ENCODE results near the gene GLIS1. TPM values are rescaled to one million over a fixed set of nuclear protein-coding genes. Genes with fewer than 3 reads are reported as not detected.

GLIS1 gene
- polyA plus RNA-seq, 4 donors: 2.1 to 3.6 (median 2.6) TPM

DNA sequence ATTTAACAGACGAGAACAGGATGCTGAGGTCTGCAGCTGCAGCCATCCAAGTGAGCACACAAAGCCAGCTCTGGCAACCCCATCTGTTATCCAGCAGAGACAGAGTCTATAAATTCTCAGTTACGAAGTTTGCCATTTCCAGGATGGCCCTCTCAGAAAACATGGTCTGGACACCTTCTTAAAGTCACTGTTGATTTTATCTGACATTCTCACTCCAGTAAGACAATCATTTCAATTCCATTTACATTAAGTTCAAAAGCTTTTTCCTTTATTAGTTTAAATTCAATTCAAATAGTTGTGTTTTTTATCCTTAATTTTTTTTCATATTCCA, 154.2 kb downstream of the GLIS1 start:
- DNase-seq (ENCODE audit: low read depth in 4 of 4, low spot score in 3 of 4): no peak

GRCh38 chr1:53583868-53584776, 154.8 kb downstream of the GLIS1 start:
- no peak for DNase-seq (ENCODE audit: low read depth in 4 of 4, low spot score in 3 of 4)

- DNase-seq (ENCODE audit: low read depth in 4 of 4, low spot score in 3 of 4): no peak
These were observed 155.7 kb downstream of the GLIS1 start for GRCh38 chr1:53583021-53583867.

GRCh38 chr1:53582211-53583020, 156.5 kb downstream of the GLIS1 start:
- no peak for DNase-seq (ENCODE audit: low read depth in 4 of 4, low spot score in 3 of 4)

- no peak for DNase-seq (ENCODE audit: low read depth in 4 of 4, low spot score in 3 of 4)
These were observed 157.5 kb downstream of the GLIS1 start for GRCh38 chr1:53581476-53581875.

DNA sequence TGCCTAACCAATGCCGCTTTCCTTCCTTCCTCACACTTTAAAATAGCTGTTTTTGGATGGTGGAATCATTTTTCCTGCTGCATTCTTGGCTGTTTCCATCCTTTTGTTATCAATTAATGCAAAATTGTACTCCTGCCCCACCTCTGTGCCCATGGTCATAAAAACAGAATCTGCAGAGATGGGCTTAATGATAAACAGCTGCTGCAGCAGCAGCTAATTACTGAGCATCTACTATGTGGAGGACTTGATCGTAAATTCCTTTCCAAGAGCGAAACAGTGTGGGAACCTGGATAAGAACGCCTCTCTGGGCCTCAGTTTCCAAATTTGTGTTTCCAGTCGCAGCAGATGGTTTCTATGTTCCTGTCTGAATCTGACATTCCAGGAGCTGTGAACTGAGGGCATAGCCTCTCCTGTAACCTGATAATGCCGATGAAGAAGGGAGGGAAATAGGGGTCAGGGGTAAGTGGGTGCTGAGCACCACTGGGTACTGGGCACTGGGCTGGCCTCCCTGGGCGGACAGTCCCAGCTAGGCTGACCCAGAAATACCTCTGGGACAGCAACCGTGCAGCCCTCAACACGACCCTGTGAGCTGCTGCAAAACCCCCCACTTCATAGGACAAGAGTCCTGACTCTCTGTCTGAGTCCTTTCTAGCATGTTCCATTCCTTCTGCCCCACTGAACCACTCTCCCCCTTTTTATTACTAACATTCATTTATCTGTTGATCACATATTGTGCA, 158.1 kb downstream of the GLIS1 start:
- DNase-seq (ENCODE audit: low read depth in 4 of 4, low spot score in 3 of 4): no peak

GRCh38 chr1:53580009-53580400, 159.0 kb downstream of the GLIS1 start:
- DNase-seq (ENCODE audit: low read depth in 4 of 4, low spot score in 3 of 4): no peak

DNA sequence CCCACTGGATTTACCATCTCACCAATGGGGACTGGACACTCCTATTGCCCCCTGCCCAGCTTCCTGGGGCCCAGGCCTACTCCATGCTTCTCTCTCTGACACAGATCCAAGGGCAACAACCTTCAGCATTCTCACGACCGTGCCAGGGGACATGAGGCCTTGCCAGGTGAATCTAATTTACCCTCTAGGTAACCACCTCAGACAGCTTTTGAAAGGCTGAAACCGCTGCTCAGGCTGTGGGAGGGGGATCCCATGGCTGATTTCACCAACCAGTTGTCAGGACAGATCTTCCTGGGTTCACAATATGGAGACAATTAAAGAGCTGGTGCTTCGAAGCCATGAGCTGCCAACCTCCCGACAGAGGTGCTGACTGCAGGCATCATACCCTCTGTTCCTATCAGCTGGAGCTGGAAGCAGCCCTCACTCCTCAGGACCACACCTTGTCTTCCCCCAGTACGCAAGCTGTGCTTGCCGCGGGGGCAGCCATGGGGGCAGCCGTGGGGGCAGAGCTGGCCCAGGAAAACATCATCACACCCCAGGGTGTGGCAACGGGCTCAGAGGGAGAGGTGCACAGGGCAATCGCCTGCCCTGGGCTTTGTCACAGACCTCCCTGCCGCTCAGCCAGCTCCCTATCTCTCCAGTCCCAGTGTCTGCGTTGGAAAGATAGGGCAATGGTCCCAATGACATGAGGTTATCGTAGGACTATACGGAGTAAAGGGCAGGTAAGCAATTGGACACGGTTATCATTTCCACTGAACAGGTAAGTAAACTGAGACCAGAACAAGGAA, 159.5 kb downstream of the GLIS1 start:
- no peak for DNase-seq (ENCODE audit: low read depth in 4 of 4, low spot score in 3 of 4)

DNA sequence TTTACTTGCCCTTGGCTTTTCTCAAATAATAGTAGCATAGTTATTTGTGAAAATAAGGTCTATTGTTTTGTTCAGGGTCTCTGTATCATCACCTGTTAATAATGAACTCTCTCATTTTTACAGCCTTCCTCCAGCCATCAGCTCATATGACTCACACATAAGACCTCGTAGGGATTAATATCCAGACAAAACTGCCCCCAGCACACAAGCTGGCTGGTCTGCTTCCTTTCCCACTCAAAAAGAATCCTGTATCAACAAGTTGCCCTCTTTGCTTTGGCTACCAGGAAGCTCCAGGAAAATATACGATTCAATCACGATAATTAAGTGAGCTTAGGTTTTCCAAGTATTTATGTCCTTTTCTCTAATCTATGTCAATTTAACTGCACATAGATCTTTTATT, 160.6 kb downstream of the GLIS1 start:
- DNase-seq (ENCODE audit: low read depth in 4 of 4, low spot score in 3 of 4): no peak

DNA sequence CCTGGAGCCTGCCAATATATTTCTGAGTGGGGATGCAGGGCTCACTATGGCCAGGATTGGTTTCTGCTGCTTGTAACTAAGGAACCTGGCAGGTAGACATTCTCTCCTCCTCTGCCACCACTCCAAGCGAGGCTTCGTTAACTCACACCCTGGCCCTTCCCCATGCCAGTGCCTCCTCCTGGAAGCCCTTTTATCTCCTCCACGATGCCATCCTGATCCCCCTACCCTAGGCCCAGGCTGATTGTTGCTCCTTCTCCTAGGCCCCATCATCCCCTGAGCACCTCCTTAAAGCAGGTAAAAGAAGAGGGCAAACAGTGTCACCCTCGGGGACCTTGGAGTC, 161.2 kb downstream of the GLIS1 start:
- DNase-seq (ENCODE audit: low read depth in 4 of 4, low spot score in 3 of 4): no peak

DNA sequence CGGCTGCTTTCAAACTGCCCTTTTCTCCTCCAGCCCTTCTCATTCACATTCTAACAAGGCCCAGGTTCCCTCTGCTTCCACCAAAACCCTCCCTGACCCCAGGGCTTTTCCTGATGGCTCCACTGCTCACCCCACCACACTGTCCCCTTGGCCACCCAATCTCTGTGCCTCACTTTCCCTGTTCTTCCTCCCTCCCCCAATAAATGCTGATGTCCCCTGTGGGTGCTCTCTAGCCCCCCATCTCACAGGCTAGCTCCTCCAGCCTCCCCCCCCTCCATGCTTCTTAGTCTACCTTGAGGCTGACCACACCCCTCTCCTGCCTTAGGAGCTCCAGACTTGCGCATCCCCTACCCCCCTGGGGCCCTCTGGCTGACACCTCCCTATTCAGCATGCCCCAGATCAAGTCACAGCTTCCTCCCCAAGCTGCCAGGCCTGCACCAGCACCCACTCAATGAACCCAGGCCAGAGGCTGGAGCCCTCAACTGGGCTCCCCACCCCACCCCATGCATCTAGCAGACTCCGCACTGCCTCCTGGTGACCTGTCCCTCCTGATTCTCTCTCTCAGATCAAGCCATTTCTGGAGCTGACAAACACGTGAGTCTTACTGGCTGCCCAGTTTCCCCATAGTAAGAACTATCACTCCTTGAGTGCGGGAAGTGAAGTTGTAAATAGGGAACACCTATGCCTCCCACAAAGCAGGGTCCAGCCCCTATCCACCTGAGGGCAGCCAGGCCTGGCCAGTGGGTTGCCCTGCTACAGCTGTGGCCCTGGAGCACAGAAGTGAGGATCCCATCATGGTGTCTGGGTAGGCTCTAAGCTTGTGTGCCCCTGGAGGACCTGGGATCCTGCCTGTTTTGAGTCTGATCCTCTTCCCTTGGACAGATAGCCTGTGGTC, 161.9 kb downstream of the GLIS1 start:
- DNase-seq (ENCODE audit: low read depth in 4 of 4, low spot score in 3 of 4): no peak

DNA sequence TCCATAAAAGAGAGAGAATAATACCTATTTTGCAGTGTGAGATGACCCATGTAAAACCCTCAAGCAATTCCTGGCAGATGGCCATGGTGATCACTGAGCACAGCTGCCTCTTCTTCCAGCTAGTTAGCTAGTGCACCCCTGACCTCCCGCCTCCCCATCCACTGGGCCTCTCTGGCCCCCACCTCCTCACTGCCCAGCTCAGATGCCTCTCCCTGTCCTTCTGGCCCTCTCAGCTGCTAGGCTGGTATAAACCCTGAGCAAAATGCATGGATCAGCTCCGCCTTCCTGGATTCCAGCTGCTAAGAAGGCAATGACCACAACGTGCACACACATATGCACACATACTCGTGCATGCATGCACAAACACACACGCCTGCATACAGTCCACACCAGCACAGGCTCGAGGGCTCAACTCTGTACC, 162.6 kb downstream of the GLIS1 start:
- no peak for DNase-seq (ENCODE audit: low read depth in 4 of 4, low spot score in 3 of 4)

DNA sequence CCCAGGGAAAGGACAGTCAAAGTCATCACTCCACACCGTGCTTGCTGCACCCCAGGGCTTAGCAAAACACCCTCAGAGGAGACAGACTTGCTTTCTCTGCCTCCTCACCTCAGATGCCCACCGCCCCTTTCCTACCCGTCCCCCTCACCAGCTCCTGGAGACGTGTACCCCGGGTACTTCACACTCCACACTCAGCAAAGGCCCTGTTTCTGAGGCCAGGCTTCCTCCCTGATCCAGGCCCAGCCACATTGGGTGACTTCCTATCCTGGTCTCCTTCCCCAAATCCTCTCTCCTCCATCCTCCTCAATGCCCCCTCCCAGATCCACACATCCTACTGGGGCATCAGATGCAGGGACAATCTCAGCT, 163.0 kb downstream of the GLIS1 start:
- DNase-seq (ENCODE audit: low read depth in 4 of 4, low spot score in 3 of 4): no peak

GRCh38 chr1:53575141-53575954, 163.6 kb downstream of the GLIS1 start:
- DNase-seq (ENCODE audit: low read depth in 4 of 4, low spot score in 3 of 4): no peak

- DNase-seq (ENCODE audit: low read depth in 4 of 4, low spot score in 3 of 4): no peak
These were observed 164.3 kb downstream of the GLIS1 start for GRCh38 chr1:53574621-53575020.

- no peak for DNase-seq (ENCODE audit: low read depth in 4 of 4, low spot score in 3 of 4)
These were observed 165.0 kb downstream of the GLIS1 start for GRCh38 chr1:53573931-53574330.

GRCh38 chr1:53573522-53573921, 165.4 kb downstream of the GLIS1 start:
- DNase-seq (ENCODE audit: low read depth in 4 of 4, low spot score in 3 of 4): no peak

GRCh38 chr1:53572815-53573173, 166.2 kb downstream of the GLIS1 start:
- DNase-seq (ENCODE audit: low read depth in 4 of 4, low spot score in 3 of 4): no peak

Measured in right renal pelvis (tissue), 4 donors.